PC-3 (cell line): ENCODE results near the gene GTF2A1L. TPM values are rescaled to one million over a fixed set of nuclear protein-coding genes. Genes with fewer than 3 reads are reported as not detected.

ENCODE experiments used
- ATAC-seq: fragments of 200-7000 bp; cut with Tn5 transposase; 2 replicates; pipeline ENCODE4 v1.9.1; 2020; ENCODE audit warnings: mild to moderate bottlenecking, moderate library complexity
- BruUV-seq: library from RNA; stranded (reverse); fragments of 400-500 nt; replicated peaks from 2 replicates; lab custom pipeline; 2021; lab: Mats Ljungman, UMichigan
- CTCF ChIA-PET: fragments of 300-600 bp; sonication (Branson Sonifier 250); formaldehyde crosslinking; loops from one replicate; lab custom pipeline; 2022; ENCODE audit warnings: antibody characterized with exemption; lab: Charles Lee
- POLR2A ChIA-PET: fragments of 300-600 bp; sonication (Branson Sonifier 250); formaldehyde crosslinking; loops from one replicate; lab custom pipeline; 2022; ENCODE audit warnings: antibody characterized with exemption; ENCODE audit not compliant: unreplicated experiment; lab: Charles Lee
- DNase-seq: peaks from one replicate; pipeline ENCODE4 v3.0.0-alpha.2; 2015
- H2AFZ ChIP-seq: fragments of 300-600 bp; sonication (generic); 2 replicates; pipeline ENCODE4 v1.6.0; 2016; ENCODE audit warnings: antibody characterized with exemption, low read length
- H3F3A ChIP-seq: fragments of 300-600 bp; sonication (generic); one replicate; pipeline ENCODE4 v1.6.0; 2017; ENCODE audit warnings: antibody characterized with exemption, low read length, control low read depth, mild to moderate bottlenecking; ENCODE audit not compliant: unreplicated experiment
- H3K27ac ChIP-seq: fragments of 300-600 bp; sonication (generic); 2 replicates; pipeline ENCODE4 v1.5.1; 2016; ENCODE audit warnings: mild to moderate bottlenecking, low read length
- H3K27me3 ChIP-seq: fragments of 300-600 bp; sonication (generic); 2 replicates; pipeline ENCODE4 v1.6.1; 2016; ENCODE audit warnings: low read length, mixed read lengths
- H3K36me3 ChIP-seq: fragments of 300-600 bp; sonication (generic); 2 replicates; pipeline ENCODE4 v1.6.1; 2016; ENCODE audit warnings: low read depth, mixed run types, low read length, mixed read lengths
- H3K4me1 ChIP-seq: fragments of 300-600 bp; sonication (generic); 2 replicates; pipeline ENCODE4 v1.5.1; 2016; ENCODE audit warnings: low read length; ENCODE audit not compliant: insufficient read depth
- H3K4me2 ChIP-seq: fragments of 300-600 bp; sonication (generic); 2 replicates; pipeline ENCODE4 v1.6.0; 2016; ENCODE audit warnings: low read length
- H3K4me3 ChIP-seq: fragments of 300-600 bp; sonication (generic); 2 replicates; pipeline ENCODE4 v1.5.1; 2016; ENCODE audit warnings: mild to moderate bottlenecking, low read length, mixed read lengths
- H3K79me2 ChIP-seq: fragments of 300-600 bp; sonication (generic); 2 replicates; pipeline ENCODE4 v1.6.1; 2017; ENCODE audit warnings: low read length, mixed read lengths
- H3K9ac ChIP-seq: fragments of 300-600 bp; sonication (generic); 2 replicates; pipeline ENCODE4 v1.6.0; 2016; ENCODE audit warnings: mild to moderate bottlenecking, low read length
- H3K9me2 ChIP-seq: fragments of 300-600 bp; sonication (generic); replicated peaks from 2 replicates; pipeline ENCODE4 v1.6.1; 2016; ENCODE audit warnings: mixed run types, low read length, mixed read lengths
- H3K9me3 ChIP-seq: fragments of 300-600 bp; sonication (generic); 2 replicates; pipeline ENCODE4 v1.6.1; 2016; ENCODE audit warnings: low read length, mixed read lengths
- H4K20me1 ChIP-seq: fragments of 300-600 bp; sonication (generic); 2 replicates; pipeline ENCODE4 v1.6.1; 2016; ENCODE audit warnings: low read length, mixed read lengths
- EZH2 ChIP-seq: fragments of 300-600 bp; sonication (generic); IDR thresholded peaks from one replicate; pipeline ENCODE4 v1.6.1; 2017; ENCODE audit warnings: antibody characterized with exemption, mild to moderate bottlenecking, low read length; ENCODE audit not compliant: unreplicated experiment
- EZH2phosphoT487 ChIP-seq: fragments of 300-600 bp; sonication (generic); IDR thresholded peaks from 2 replicates; pipeline ENCODE4 v1.6.1; 2018; ENCODE audit warnings: mild to moderate bottlenecking, antibody characterized with exemption, low read length, borderline replicate concordance
- intact Hi-C: fragments of 100-400 bp; cut with micrococcal nuclease; formaldehyde crosslinking; loops from 2 replicates; pipeline ENCODE4 v1.9.0; 2023
- total RNA-seq: library from RNA; depleted of rRNA; stranded (reverse); fragments of >200 nt; gene quantifications from 2 replicates; pipeline ENCODE4 v1.2.3, GENCODE V29; 2014
- TF ChIP-seq, protein P1 (sequence below): fragments of 300-600 bp; sonication (generic); conservative IDR thresholded peaks from 2 replicates; pipeline ENCODE4 v1.5.1; 2017; ENCODE audit warnings: antibody characterized with exemption, low read depth, mild to moderate bottlenecking, low read length

Gene GTF2A1L
- total RNA-seq, 1 experiment from 2014 or later: not detected

DNA sequence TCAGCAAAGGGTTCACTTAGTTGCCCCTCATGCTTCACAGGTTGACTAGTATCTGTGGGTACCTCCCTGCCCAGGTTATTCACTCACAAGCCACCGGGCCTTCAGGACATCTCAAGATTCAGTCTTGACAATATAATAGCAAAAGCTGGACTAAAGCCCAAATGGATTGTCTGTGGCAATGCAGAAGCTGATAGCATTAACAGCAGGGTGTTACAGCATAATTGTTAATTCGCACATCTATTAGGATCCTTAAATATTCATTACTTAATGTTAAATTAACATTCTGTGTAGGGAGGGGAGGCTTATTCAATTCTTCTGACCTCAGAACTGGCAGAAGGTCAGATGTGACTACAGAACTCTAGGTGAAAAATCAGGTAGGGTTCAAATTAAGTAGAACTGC, 20.2 kb upstream of the GTF2A1L start:
- DNase-seq: no peak
- CTCF ChIA-PET: no interaction called here
- no peak overlapping the region for H3K4me3 ChIP-seq
- no peaks in the 10 kb centered on the region for H3K9me3 ChIP-seq
- H3K27me3 ChIP-seq: no peaks in the 10 kb centered on the region
- no peaks in the 10 kb centered on the region for H3K9me2 ChIP-seq
- H4K20me1 ChIP-seq: no peaks in the 10 kb centered on the region
- H3K79me2 ChIP-seq: no peaks in the 10 kb centered on the region
- intact Hi-C loops: no loop called here
- POLR2A ChIA-PET: no interaction called here
- H2AFZ ChIP-seq: no peak overlapping the region
- no peak overlapping the region for H3K4me2 ChIP-seq
- H3F3A ChIP-seq: no peaks in the 10 kb centered on the region
- TF ChIP-seq EZH2: no peak
- TF ChIP-seq, protein P1, sequence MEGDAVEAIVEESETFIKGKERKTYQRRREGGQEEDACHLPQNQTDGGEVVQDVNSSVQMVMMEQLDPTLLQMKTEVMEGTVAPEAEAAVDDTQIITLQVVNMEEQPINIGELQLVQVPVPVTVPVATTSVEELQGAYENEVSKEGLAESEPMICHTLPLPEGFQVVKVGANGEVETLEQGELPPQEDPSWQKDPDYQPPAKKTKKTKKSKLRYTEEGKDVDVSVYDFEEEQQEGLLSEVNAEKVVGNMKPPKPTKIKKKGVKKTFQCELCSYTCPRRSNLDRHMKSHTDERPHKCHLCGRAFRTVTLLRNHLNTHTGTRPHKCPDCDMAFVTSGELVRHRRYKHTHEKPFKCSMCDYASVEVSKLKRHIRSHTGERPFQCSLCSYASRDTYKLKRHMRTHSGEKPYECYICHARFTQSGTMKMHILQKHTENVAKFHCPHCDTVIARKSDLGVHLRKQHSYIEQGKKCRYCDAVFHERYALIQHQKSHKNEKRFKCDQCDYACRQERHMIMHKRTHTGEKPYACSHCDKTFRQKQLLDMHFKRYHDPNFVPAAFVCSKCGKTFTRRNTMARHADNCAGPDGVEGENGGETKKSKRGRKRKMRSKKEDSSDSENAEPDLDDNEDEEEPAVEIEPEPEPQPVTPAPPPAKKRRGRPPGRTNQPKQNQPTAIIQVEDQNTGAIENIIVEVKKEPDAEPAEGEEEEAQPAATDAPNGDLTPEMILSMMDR: no peak
- TF ChIP-seq EZH2phosphoT487: no peak
- H3K9ac ChIP-seq: no peak overlapping the region
- H3K4me1 ChIP-seq: peaks cover 8% of the 10 kb centered on the region
- no peaks in the 10 kb centered on the region for H3K36me3 ChIP-seq
- no peak overlapping the region for H3K27ac ChIP-seq
- ATAC-seq: no peak
- BruUV-seq: no TSS peak

DNA sequence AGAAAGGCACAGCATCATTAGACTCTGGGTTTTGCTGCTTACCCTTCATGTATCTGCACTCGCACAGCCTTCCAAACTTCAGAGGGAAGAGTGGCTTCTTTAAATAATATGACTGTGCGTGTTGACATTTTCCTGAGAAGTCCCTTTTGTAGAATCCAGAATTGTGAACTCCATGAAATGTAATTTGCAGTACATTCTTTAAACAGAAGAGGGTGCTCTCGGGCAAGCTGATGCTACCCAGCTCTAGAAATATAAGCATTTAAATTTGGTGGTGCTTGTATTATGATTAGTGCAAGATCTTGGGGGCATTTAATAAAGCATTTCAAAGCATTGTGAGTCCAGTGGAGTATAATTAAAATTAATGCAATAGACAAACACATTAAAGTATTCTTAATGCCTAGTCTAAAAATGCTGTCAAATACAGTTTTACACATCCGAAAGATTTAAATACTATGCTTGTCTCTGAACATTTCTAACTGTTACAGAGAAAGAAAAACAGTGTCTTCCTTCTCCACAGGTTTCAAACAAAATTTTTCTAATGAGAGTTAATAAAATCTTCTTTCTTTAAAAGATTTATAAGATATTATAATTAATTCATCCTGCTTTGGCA, 17.3 kb upstream of the GTF2A1L start:
- Histone ChIP-seq H3K27ac (no peak overlapping the region), H3F3A (no peaks in the 10 kb centered on the region), H3K9me3 (no peaks in the 10 kb centered on the region), H3K4me1 (peaks cover 8% of the 10 kb centered on the region), H3K9ac (no peak overlapping the region), H2AFZ (peak overlapping the region; percentile 19; the same call in 1 of the 2 replicates), H4K20me1 (no peaks in the 10 kb centered on the region), H3K4me2 (no peak overlapping the region), H3K9me2 (no peaks in the 10 kb centered on the region), H3K4me3 (no peak overlapping the region), H3K79me2 (no peaks in the 10 kb centered on the region), H3K36me3 (no peaks in the 10 kb centered on the region), H3K27me3 (no peaks in the 10 kb centered on the region)
- ChIA-PET POLR2A (no interaction called here), CTCF (interaction anchor here (0.6 to 1.0 kb wide), 2 partner anchors 149 to 1802 kb away, joined by 3 to 4 read pairs; no protein-coding TSS in a partner anchor)
- TF ChIP-seq EZH2: no peak
- no peak for TF ChIP-seq EZH2phosphoT487
- TF ChIP-seq, protein P1: peak; percentile 81
- intact Hi-C loops: loop anchor here (5.0 kb wide), 1 partner anchor 1892 kb away; no protein-coding TSS in a partner anchor
- peak; percentile 63 for ATAC-seq
- DNase-seq: peak; percentile 84
- no TSS peak for BruUV-seq

DNA sequence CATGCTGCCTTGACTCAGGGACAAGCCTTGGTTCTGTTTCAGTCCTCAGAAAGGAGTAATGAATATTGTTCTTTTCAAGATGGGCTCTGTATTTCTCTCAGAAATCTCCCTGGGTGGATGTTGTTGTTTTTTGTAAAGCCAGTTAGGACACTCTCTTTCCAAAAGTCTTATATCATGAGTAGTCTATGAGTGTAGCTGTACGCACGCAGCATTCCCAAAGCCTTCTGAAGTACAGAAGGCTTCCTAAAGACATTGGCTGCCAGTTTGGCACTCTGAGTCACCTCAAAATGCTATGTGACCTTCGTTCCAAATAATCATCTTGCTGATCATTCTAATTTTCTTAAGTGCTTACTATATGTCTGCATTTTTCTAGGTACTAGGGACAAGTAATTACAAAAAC, 16.7 kb upstream of the GTF2A1L start:
- CTCF ChIA-PET: interaction anchor here (0.6 to 1.0 kb wide), 2 partner anchors 149 to 1801 kb away, joined by 3 to 4 read pairs; no protein-coding TSS in a partner anchor
- H3K9me2 ChIP-seq: no peaks in the 10 kb centered on the region
- no peak overlapping the region for H3K4me3 ChIP-seq
- H3K79me2 ChIP-seq: no peaks in the 10 kb centered on the region
- H3K9me3 ChIP-seq: no peaks in the 10 kb centered on the region
- no peaks in the 10 kb centered on the region for H4K20me1 ChIP-seq
- TF ChIP-seq EZH2: no peak
- TF ChIP-seq EZH2phosphoT487: no peak
- TF ChIP-seq, protein P1: no peak
- intact Hi-C loops: loop anchor here (1.0 to 5.0 kb wide), 2 partner anchors 126 to 1891 kb away; no protein-coding TSS in a partner anchor
- H3K27me3 ChIP-seq: no peaks in the 10 kb centered on the region
- BruUV-seq: no TSS peak
- H3K27ac ChIP-seq: no peak overlapping the region
- no peaks in the 10 kb centered on the region for H3F3A ChIP-seq
- H3K9ac ChIP-seq: no peak overlapping the region
- peaks cover 8% of the 10 kb centered on the region for H3K4me1 ChIP-seq
- peak overlapping the region; percentile 24; the same call in 1 of the 2 replicates for H3K4me2 ChIP-seq
- POLR2A ChIA-PET: no interaction called here
- H2AFZ ChIP-seq: no peak overlapping the region
- peak; percentile 51 for ATAC-seq
- H3K36me3 ChIP-seq: no peaks in the 10 kb centered on the region
- peak; percentile 41 for DNase-seq
